Smooth muscle cell (in vitro differentiated cells): Measurements from ENCODE around the gene SLC38A6. TPM values are rescaled to one million over a fixed set of nuclear protein-coding genes. Genes with fewer than 3 reads are reported as not detected.

Source experiments
- DNase-seq: peaks from one replicate; lab custom pipeline; 2025; ENCODE audit not compliant: unreplicated experiment; lab: John Stamatoyannopoulos, UW
- H2AFZ ChIP-seq: fragments of 200-600 bp; sonication (generic); 2 replicates; pipeline ENCODE4 v1.6.0; 2016; ENCODE audit warnings: antibody characterized with exemption, low read depth, mild to moderate bottlenecking
- H3F3A ChIP-seq: fragments of 200-600 bp; sonication (generic); 2 replicates; pipeline ENCODE4 v1.6.0; 2017; ENCODE audit warnings: antibody characterized with exemption, low read depth
- H3K27ac ChIP-seq: fragments of 200-600 bp; sonication (generic); 2 replicates; pipeline ENCODE4 v1.5.1; 2016; ENCODE audit warnings: low read depth, mild to moderate bottlenecking
- H3K27me3 ChIP-seq: fragments of 200-600 bp; sonication (generic); 2 replicates; pipeline ENCODE4 v1.6.1; 2016; ENCODE audit warnings: low read depth, mild to moderate bottlenecking
- H3K36me3 ChIP-seq: fragments of 200-600 bp; sonication (generic); 2 replicates; pipeline ENCODE4 v1.5.1; 2016; ENCODE audit warnings: low read depth
- H3K4me1 ChIP-seq: fragments of 200-600 bp; sonication (generic); 2 replicates; pipeline ENCODE4 v1.5.1; 2016; ENCODE audit warnings: low read depth
- H3K4me2 ChIP-seq: fragments of 200-600 bp; sonication (generic); 2 replicates; pipeline ENCODE4 v1.6.0; 2016; ENCODE audit warnings: mild to moderate bottlenecking
- H3K4me3 ChIP-seq: fragments of 200-600 bp; sonication (generic); 2 replicates; pipeline ENCODE4 v1.5.1; 2016; ENCODE audit warnings: mild to moderate bottlenecking
- H3K79me2 ChIP-seq: fragments of 200-600 bp; sonication (generic); 2 replicates; pipeline ENCODE4 v1.6.0; 2016; ENCODE audit warnings: low read depth, mild to moderate bottlenecking
- H3K9ac ChIP-seq: fragments of 200-600 bp; sonication (generic); 2 replicates; pipeline ENCODE4 v1.6.0; 2016; ENCODE audit warnings: low read depth
- H3K9me3 ChIP-seq: fragments of 200-600 bp; sonication (generic); replicated peaks from 2 replicates; pipeline ENCODE4 v1.5.1; 2016; ENCODE audit warnings: low read depth
- H4K20me1 ChIP-seq: fragments of 200-600 bp; sonication (generic); 2 replicates; pipeline ENCODE4 v1.6.0; 2016; ENCODE audit warnings: low read depth
- WGBS: methylation state at CpG from one replicate; pipeline ENCODE4 v1.1.7; 2016; ENCODE audit warnings: low lambda C conversion rate; 5-methylcytosine and 5-hydroxymethylcytosine counted together
- polyA plus RNA-seq: library from polyadenylated mRNA; unstranded; fragments of >200 nt; fragmentation: Nextera tagmentation; extraction: Ambion mirVana; gene quantifications from 2 replicates; pipeline ENCODE4 v1.2.1, GENCODE V29; 2016
- total RNA-seq: library from RNA; depleted of rRNA; stranded (reverse); fragments of >200 nt; gene quantifications from 2 replicates; pipeline ENCODE4 v1.2.3, GENCODE V29; 2014
- TF ChIP-seq, protein P1 (sequence below): fragments of 200-600 bp; sonication (generic); IDR thresholded peaks from 2 replicates; pipeline ENCODE4 v1.5.1; 2017; ENCODE audit warnings: borderline replicate concordance, mild to moderate bottlenecking, antibody characterized with exemption; ENCODE audit not compliant: insufficient read depth, poor library complexity, severe bottlenecking

SLC38A6 gene
- total and polyA plus RNA-seq, 2 experiments from 2014 or later: 5.5 to 28.7 TPM

DNA sequence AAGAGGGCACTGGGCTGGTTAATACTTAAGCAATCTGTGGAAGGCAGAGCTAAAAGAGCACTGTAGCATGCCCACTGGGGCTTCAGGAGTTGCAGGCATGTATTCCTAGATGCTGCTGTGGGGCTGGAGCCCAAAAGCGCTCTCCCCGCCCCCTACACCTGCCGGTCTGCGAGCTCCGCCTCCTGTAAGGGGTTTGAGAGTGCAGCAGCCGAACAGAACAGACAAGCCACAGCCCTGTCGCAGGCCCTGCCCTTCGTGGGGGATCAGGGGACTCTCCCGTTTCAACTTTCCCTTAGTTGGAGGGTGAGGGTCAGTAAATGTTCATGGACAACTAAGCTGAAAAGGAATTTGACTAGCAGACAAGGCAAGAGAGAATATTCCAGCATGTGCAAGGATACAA is 17.6 kb downstream of the SLC38A6 start:
- H3K27me3 ChIP-seq: no peaks in the 10 kb centered on the region
- H3K9ac ChIP-seq: no peak overlapping the region
- 95% methylated on average over 9 of the region's 9 CpGs for WGBS
- no peak overlapping the region for H3K27ac ChIP-seq
- TF ChIP-seq, protein P1, sequence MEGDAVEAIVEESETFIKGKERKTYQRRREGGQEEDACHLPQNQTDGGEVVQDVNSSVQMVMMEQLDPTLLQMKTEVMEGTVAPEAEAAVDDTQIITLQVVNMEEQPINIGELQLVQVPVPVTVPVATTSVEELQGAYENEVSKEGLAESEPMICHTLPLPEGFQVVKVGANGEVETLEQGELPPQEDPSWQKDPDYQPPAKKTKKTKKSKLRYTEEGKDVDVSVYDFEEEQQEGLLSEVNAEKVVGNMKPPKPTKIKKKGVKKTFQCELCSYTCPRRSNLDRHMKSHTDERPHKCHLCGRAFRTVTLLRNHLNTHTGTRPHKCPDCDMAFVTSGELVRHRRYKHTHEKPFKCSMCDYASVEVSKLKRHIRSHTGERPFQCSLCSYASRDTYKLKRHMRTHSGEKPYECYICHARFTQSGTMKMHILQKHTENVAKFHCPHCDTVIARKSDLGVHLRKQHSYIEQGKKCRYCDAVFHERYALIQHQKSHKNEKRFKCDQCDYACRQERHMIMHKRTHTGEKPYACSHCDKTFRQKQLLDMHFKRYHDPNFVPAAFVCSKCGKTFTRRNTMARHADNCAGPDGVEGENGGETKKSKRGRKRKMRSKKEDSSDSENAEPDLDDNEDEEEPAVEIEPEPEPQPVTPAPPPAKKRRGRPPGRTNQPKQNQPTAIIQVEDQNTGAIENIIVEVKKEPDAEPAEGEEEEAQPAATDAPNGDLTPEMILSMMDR: no peak
- no peaks in the 10 kb centered on the region for H4K20me1 ChIP-seq
- no peaks in the 10 kb centered on the region for H3K79me2 ChIP-seq
- no peak overlapping the region for H3K4me3 ChIP-seq
- H3K4me1 ChIP-seq: no peaks in the 10 kb centered on the region
- H2AFZ ChIP-seq: no peak overlapping the region
- no peaks in the 10 kb centered on the region for H3K9me3 ChIP-seq
- no peaks in the 10 kb centered on the region for H3K36me3 ChIP-seq
- no peak for DNase-seq
- H3K4me2 ChIP-seq: no peak overlapping the region
- no peaks in the 10 kb centered on the region for H3F3A ChIP-seq

DNA sequence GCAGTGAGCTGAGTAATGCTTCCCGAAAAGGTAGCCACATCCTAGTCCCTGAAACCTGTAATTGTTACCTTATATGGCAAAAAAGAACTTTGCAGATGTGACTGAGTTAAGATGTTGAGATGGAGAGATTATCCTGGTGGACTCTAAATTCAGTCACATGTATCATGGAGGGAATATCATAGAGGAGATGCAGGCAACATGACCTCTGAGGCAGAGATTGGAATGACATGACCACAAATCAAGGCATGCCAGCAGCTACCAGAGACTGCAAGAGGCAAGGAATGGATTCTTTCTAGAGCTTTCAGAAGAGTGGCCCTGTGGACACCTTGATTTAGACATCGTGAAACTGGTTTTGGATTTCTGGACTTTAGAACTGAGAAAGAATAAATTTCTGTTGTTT is 18.5 kb downstream of the SLC38A6 start:
- Histone ChIP-seq H3K79me2 (no peaks in the 10 kb centered on the region), H3K36me3 (no peaks in the 10 kb centered on the region), H3F3A (no peaks in the 10 kb centered on the region), H3K4me1 (no peaks in the 10 kb centered on the region), H3K9ac (no peak overlapping the region), H3K4me3 (no peak overlapping the region), H3K27ac (no peak overlapping the region), H3K9me3 (no peaks in the 10 kb centered on the region), H3K27me3 (no peaks in the 10 kb centered on the region), H3K4me2 (no peak overlapping the region), H2AFZ (no peak overlapping the region), H4K20me1 (no peaks in the 10 kb centered on the region)
- TF ChIP-seq, protein P1: no peak
- WGBS: 92% methylated on average over 2 of the region's 2 CpGs
- DNase-seq: no peak

DNA sequence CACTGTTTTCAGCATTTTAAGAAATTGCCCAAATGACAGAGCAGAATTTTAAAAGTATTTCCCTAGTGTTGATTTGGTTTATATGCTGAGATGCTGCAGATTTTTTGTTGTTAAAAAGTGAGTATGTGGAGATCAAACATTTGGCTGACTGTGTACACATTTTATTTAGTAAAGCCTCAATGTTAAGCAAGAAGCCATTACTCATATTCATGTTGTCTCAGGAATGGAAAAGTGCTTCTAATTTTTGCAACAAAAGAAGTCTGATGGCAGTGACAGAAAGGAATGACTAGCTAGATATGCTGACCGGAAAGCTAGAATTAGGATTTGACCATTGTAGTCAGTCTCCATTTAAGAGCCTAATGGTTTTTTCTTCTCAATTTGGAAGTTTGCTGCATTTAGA is 22.5 kb downstream of the SLC38A6 start:
- Histone ChIP-seq H3K36me3 (no peaks in the 10 kb centered on the region), H2AFZ (no peak overlapping the region), H4K20me1 (no peaks in the 10 kb centered on the region), H3K27me3 (no peaks in the 10 kb centered on the region), H3K9ac (no peak overlapping the region), H3K4me1 (no peaks in the 10 kb centered on the region), H3K4me3 (no peak overlapping the region), H3K27ac (no peak overlapping the region), H3K9me3 (no peaks in the 10 kb centered on the region), H3K4me2 (no peak overlapping the region), H3K79me2 (no peaks in the 10 kb centered on the region), H3F3A (no peaks in the 10 kb centered on the region)
- TF ChIP-seq, protein P1: no peak
- 96% methylated on average over 1 of the region's 1 CpG for WGBS
- no peak for DNase-seq

DNA sequence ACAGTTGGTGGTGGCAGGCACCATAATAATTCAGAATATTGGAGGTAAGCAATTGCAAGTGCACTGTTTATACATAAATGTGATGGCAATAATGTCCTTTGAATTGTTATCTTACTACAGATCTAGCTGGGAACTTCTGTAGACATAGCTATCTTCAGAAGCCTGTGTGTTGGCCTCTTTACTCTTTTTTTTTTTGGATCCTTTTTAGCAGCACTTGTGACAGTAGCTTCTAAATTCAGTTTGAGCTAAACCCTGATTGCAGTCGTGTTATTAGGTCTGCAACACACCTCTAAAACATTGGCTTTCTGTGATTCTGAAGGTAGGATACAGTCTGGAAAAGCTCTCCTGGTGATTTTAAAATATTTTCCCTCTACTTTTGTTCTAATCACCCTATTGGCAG is 38.5 kb downstream of the SLC38A6 start:
- TF ChIP-seq, protein P1: no peak
- H4K20me1 ChIP-seq: no peaks in the 10 kb centered on the region
- H2AFZ ChIP-seq: no peak overlapping the region
- DNase-seq: no peak
- H3K9ac ChIP-seq: no peak overlapping the region
- no peak overlapping the region for H3K4me2 ChIP-seq
- no peaks in the 10 kb centered on the region for H3F3A ChIP-seq
- WGBS: 68% methylated on average over 1 of the region's 1 CpG
- no peak overlapping the region for H3K27ac ChIP-seq
- H3K9me3 ChIP-seq: no peaks in the 10 kb centered on the region
- H3K36me3 ChIP-seq: no peaks in the 10 kb centered on the region
- no peak overlapping the region for H3K4me3 ChIP-seq
- H3K27me3 ChIP-seq: no peaks in the 10 kb centered on the region
- no peaks in the 10 kb centered on the region for H3K4me1 ChIP-seq
- H3K79me2 ChIP-seq: no peaks in the 10 kb centered on the region
